H1 (cell line): ENCODE measurements around the gene ZBP1. TPM values are rescaled to one million over a fixed set of nuclear protein-coding genes. Genes with fewer than 3 reads are reported as not detected.

Experiments
- CTCF ChIA-PET: fragments of 300-600 bp; sonication (Branson Sonifier 250); formaldehyde crosslinking; loops from one replicate; lab custom pipeline; 2021; ENCODE audit not compliant: partially characterized antibody; lab: Charles Lee
- POLR2A ChIA-PET: fragments of 300-600 bp; sonication (Branson Sonifier 250); formaldehyde crosslinking; loops from one replicate; lab custom pipeline; 2021; ENCODE audit warnings: inconsistent platforms; ENCODE audit not compliant: partially characterized antibody; lab: Charles Lee
- DNase-seq, 2 experiments: peaks; one replicate each; pipeline versions ENCODE4 v3.0.0 to v3.0.0-alpha.2; 2010 to 2022; ENCODE audit warnings: low spot score in 2 of 2, low read depth in 1 of 2, mixed read lengths in 1 of 2
- FAIRE-seq: peaks from 2 replicates; lab custom pipeline; 2011; peaks lifted over from hg19 to GRCh38; lab: Jason Lieb, UNC
- H2AFZ ChIP-seq: 2 replicates; pipeline ENCODE4 v1.8.1; 2012; ENCODE audit warnings: low read length, inconsistent platforms
- H2AK5ac ChIP-seq: 2 replicates; pipeline ENCODE4 v1.6.1; 2013; ENCODE audit warnings: low read depth, low read length
- H2BK120ac ChIP-seq: replicated peaks from 2 replicates; pipeline ENCODE3; 2013; ENCODE audit warnings: low read depth, low read length, inconsistent platforms
- H2BK12ac ChIP-seq: 2 replicates; pipeline ENCODE4 v1.6.1; 2013; ENCODE audit warnings: low read depth, low read length
- H2BK15ac ChIP-seq: 2 replicates; pipeline ENCODE4 v1.6.1; 2013; ENCODE audit warnings: low read length
- H2BK20ac ChIP-seq: 2 replicates; pipeline ENCODE4 v1.6.1; 2013; ENCODE audit warnings: low read length
- H2BK5ac ChIP-seq: 2 replicates; pipeline ENCODE4 v1.6.1; 2013; ENCODE audit warnings: low read depth, low read length
- H3K14ac ChIP-seq: 2 replicates; pipeline ENCODE4 v1.6.1; 2013; ENCODE audit warnings: inconsistent platforms; ENCODE audit not compliant: insufficient read length
- H3K18ac ChIP-seq: 2 replicates; pipeline ENCODE4 v1.6.1; 2013; ENCODE audit warnings: low read length; ENCODE audit errors: extremely low read depth
- H3K23ac ChIP-seq: 2 replicates; pipeline ENCODE4 v1.6.1; 2013; ENCODE audit warnings: inconsistent platforms; ENCODE audit not compliant: insufficient read length
- H3K23me2 ChIP-seq: 2 replicates; pipeline ENCODE4 v1.6.1; 2013; ENCODE audit warnings: low read depth, low read length
- H3K27ac ChIP-seq: 2 replicates; pipeline ENCODE4 v1.6.1; 2011; ENCODE audit warnings: low read depth, low read length, inconsistent platforms
- H3K27me3 ChIP-seq, 4 experiments: replicated peaks in 1 of 4; 1 replicate in 1 of 4; 2 replicates in 3 of 4; pipeline versions ENCODE4 v1.6.1 to v1.8.1; 2011 to 2013; ENCODE audit warnings: low read length in 3 of 4, mild to moderate bottlenecking in 3 of 4, inconsistent platforms in 2 of 4, mixed read lengths in 2 of 4, moderate library complexity in 1 of 4; ENCODE audit not compliant: control insufficient read depth in 3 of 4, insufficient read depth in 3 of 4; ENCODE audit errors: extremely low read depth in 1 of 4
- H3K36me3 ChIP-seq, 4 experiments: 2 replicates each; pipeline versions ENCODE4 v1.6.1 to v1.8.1; 2011 to 2013; ENCODE audit warnings: mild to moderate bottlenecking in 4 of 4, low read length in 3 of 4, moderate library complexity in 2 of 4, control low read depth in 1 of 4, inconsistent platforms in 1 of 4; ENCODE audit not compliant: insufficient read depth in 4 of 4, control insufficient read depth in 2 of 4
- H3K4ac ChIP-seq: replicated peaks from 2 replicates; pipeline ENCODE3; 2013; ENCODE audit warnings: low read length, low read depth, mixed read lengths, inconsistent platforms; ENCODE audit not compliant: insufficient read length
- H3K4me1 ChIP-seq, 4 experiments: replicated peaks in 1 of 4; 1 replicate in 1 of 4; 2 replicates in 3 of 4; pipeline versions ENCODE4 v1.6.1 to v1.8.1; 2011 to 2013; ENCODE audit warnings: low read length in 3 of 4, inconsistent platforms in 2 of 4, mixed read lengths in 1 of 4; ENCODE audit not compliant: insufficient read depth in 4 of 4, control insufficient read depth in 3 of 4
- H3K4me2 ChIP-seq, 2 experiments: 2 replicates each; pipeline versions ENCODE4 v1.6.1 to v1.8.1; 2011 to 2013; ENCODE audit warnings: low read depth in 2 of 2, low read length in 2 of 2, control low read depth in 1 of 2, inconsistent platforms in 1 of 2, mild to moderate bottlenecking in 1 of 2; ENCODE audit not compliant: insufficient read depth in 1 of 2
- H3K4me3 ChIP-seq, 4 experiments: fragments of 200-600, 300-600 bp in 1 of 4; sonication (generic), shearing (Covaris generic), sonication (Bioruptor Twin) in 1 of 4; 2 replicates each; pipeline versions ENCODE4 v1.5.1 to v1.8.1; 2011 to 2016; ENCODE audit warnings: low read length in 4 of 4, low read depth in 3 of 4, control low read depth in 2 of 4, inconsistent platforms in 2 of 4, mild to moderate bottlenecking in 2 of 4, mixed read lengths in 1 of 4, moderate library complexity in 1 of 4; ENCODE audit not compliant: insufficient read depth in 2 of 4; ENCODE audit errors: extremely low read depth in 1 of 4
- H3K56ac ChIP-seq: replicated peaks from 2 replicates; pipeline ENCODE3; 2013; ENCODE audit warnings: low read depth, mild to moderate bottlenecking, mixed read lengths, low read length, inconsistent platforms; ENCODE audit not compliant: insufficient read length
- H3K79me1 ChIP-seq: 2 replicates; pipeline ENCODE4 v1.6.1; 2013; ENCODE audit warnings: low read depth, low read length, control low read depth
- H3K79me2 ChIP-seq, 2 experiments: 2 replicates each; pipeline versions ENCODE4 v1.6.1 to v1.8.1; 2012 to 2013; ENCODE audit warnings: low read length in 2 of 2, mild to moderate bottlenecking in 2 of 2, inconsistent platforms in 1 of 2; ENCODE audit not compliant: insufficient read depth in 2 of 2, control insufficient read depth in 1 of 2
- H3K9ac ChIP-seq, 4 experiments: replicated peaks in 1 of 4; 1 replicate in 1 of 4; 2 replicates in 3 of 4; pipeline versions ENCODE4 v1.6.1 to v1.8.1; 2011 to 2013; ENCODE audit warnings: low read depth in 3 of 4, low read length in 3 of 4, control low read depth in 2 of 4, mild to moderate bottlenecking in 2 of 4, moderate library complexity in 2 of 4, inconsistent platforms in 1 of 4; ENCODE audit errors: extremely low read depth in 1 of 4
- H3K9me3 ChIP-seq, 2 experiments: 2 replicates each; pipeline versions ENCODE4 v1.6.1 to v1.8.1; 2012 to 2013; ENCODE audit warnings: mild to moderate bottlenecking in 2 of 2, moderate library complexity in 2 of 2, control low read depth in 1 of 2, inconsistent platforms in 1 of 2, low read depth in 1 of 2, low read length in 1 of 2, mixed read lengths in 1 of 2; ENCODE audit not compliant: insufficient read depth in 2 of 2
- H4K20me1 ChIP-seq, 2 experiments: replicated peaks in 1 of 2; 2 replicates each; pipeline versions ENCODE3 to v1.8.1; 2011 to 2013; ENCODE audit warnings: inconsistent platforms in 2 of 2, low read length in 2 of 2, mild to moderate bottlenecking in 1 of 2; ENCODE audit not compliant: insufficient read depth in 2 of 2, control insufficient read depth in 1 of 2
- H4K5ac ChIP-seq: 2 replicates; pipeline ENCODE4 v1.6.1; 2013; ENCODE audit warnings: low read length, low read depth, mixed read lengths, inconsistent platforms; ENCODE audit not compliant: insufficient read length
- H4K8ac ChIP-seq: 2 replicates; pipeline ENCODE4 v1.8.0; 2013; ENCODE audit warnings: mild to moderate bottlenecking, moderate library complexity, low read length, inconsistent platforms; ENCODE audit not compliant: insufficient read depth; ENCODE audit errors: extremely low read depth
- H4K91ac ChIP-seq: replicated peaks from 2 replicates; pipeline ENCODE3; 2013; ENCODE audit warnings: low read length, mixed read lengths, inconsistent platforms; ENCODE audit not compliant: insufficient read length
- BACH1 ChIP-seq: IDR thresholded peaks from 2 replicates; pipeline ENCODE4 v1.6.1; 2012; ENCODE audit warnings: low read length, improper control_type of control experiment
- CBX8 ChIP-seq: fragments of 300-800, 300-1000 bp; sonication (generic); IDR thresholded peaks from 2 replicates; pipeline ENCODE4 v1.7.1; 2016; ENCODE audit warnings: low read depth, low read length, borderline replicate concordance
- KDM5A ChIP-seq: fragments of 200-600 bp; IDR thresholded peaks from 2 replicates; pipeline ENCODE4 v1.7.1; 2012; ENCODE audit warnings: mild to moderate bottlenecking, low read length, inconsistent platforms, mixed read lengths
- RBBP5 ChIP-seq: IDR thresholded peaks from 2 replicates; pipeline ENCODE4 v1.7.1; 2012; ENCODE audit warnings: low read depth, mild to moderate bottlenecking, inconsistent platforms, low read length, moderate library complexity, borderline replicate concordance
- WGBS, 2 experiments: shearing (Covaris generic) in 1 of 2; methylation state at CpG; one replicate each; pipeline versions ENCODE4 v1.1.6 to v1.1.7; 2013 to 2015; ENCODE audit warnings: low lambda C conversion rate in 2 of 2, mixed read lengths in 2 of 2, inconsistent platforms in 1 of 2, low coverage in 1 of 2, missing lambda C conversion rate in 1 of 2; ENCODE audit not compliant: insufficient replicate concordance in 2 of 2, insufficient coverage in 1 of 2, insufficient read length in 1 of 2; ENCODE audit errors: extremely low coverage in 1 of 2, missing lambda C conversion rate in 1 of 2; 5-methylcytosine and 5-hydroxymethylcytosine counted together
- polyA plus RNA-seq, 7 experiments: library from polyadenylated mRNA; depleted of rRNA in 3 of 7; stranded (reverse) in 5 of 7; unstranded in 2 of 7; fragments of >200 nt in 5 of 7; fragments of 200-250 nt in 2 of 7; gene quantifications; 1 replicate in 5 of 7; 2 replicates in 1 of 7; 4 replicates in 1 of 7; pipeline versions ENCODE4 v1.2.1 to v1.2.3, GENCODE V29; 2011 to 2013; ENCODE audit warnings: missing spikeins in 2 of 7, mixed read lengths in 2 of 7
- total RNA-seq: library from RNA; stranded (reverse); fragmentation: NEBNext Ultra II Directional; extraction: Animal tissue kit (Norgen Biotek cat#: 25700); gene quantifications from 2 replicates; pipeline ENCODE4 v1.2.1, GENCODE V29; 2021
- TF ChIP-seq, protein P1 (sequence below): IDR thresholded peaks from 2 replicates; pipeline ENCODE4 v1.6.1; 2011; ENCODE audit warnings: low read depth, mild to moderate bottlenecking, low read length; ENCODE audit not compliant: insufficient read depth
- TF ChIP-seq, protein P2 (sequence below): IDR thresholded peaks from 2 replicates; pipeline ENCODE4 v1.6.1; 2012; ENCODE audit warnings: inconsistent platforms
- TF ChIP-seq, protein P3 (sequence below), 3 experiments: IDR thresholded peaks; 1 replicate in 2 of 3; 2 replicates in 1 of 3; pipeline versions ENCODE4 v1.5.1 to v1.6.1; 2011; ENCODE audit warnings: low read length in 3 of 3, mild to moderate bottlenecking in 3 of 3, inconsistent platforms in 2 of 3, low read depth in 1 of 3, moderate library complexity in 1 of 3; ENCODE audit not compliant: insufficient read depth in 1 of 3; ENCODE audit errors: control extremely low read depth in 1 of 3

Gene ZBP1
- total and polyA plus RNA-seq, 2 of the 8 experiments (the other 6 are each of a cell fraction or from before 2014, with no cell fraction given) = not detected

DNA sequence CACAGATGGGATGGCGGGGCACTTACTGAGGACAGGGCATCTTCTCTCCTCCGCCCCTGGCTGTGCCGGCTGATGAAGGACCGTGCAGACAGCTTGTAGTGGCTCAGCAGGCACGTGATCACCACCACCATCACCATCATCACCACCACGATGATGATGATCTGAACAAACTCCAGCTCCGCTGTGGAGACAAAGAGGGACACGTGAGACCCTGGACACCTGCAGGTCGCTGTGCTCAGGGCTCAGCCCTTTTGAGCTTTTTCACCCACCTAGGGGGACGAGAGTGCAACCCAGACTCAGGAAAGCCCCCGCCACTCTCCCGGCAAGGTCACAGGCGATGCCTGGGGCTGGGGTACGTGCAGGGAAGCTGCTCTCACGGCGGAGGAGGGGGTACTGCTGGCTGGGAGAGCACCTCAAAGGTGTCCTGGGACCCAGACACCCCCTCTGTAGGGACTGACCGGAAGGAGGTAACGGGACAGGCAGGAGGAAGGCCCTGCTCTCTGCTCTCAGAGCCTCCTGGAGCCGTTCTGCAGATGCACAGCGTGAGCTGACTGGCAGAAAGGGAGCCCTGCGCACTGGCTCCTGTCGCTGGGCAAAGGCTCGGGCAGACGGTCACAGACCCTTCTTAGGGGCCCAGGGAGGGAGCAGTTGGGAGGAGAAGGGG is 39.4 kb upstream of the ZBP1 start:
- no peak overlapping the region for H2BK20ac ChIP-seq
- H2BK12ac ChIP-seq = no peak overlapping the region
- H4K8ac ChIP-seq = no peak overlapping the region; the same call in 1 of the 2 replicates
- H2AK5ac ChIP-seq = no peak overlapping the region; the same call in 1 of the 2 replicates
- H3K9me3 ChIP-seq = no peaks in the 10 kb centered on the region
- H3K23me2 ChIP-seq = peaks cover 8% of the 10 kb centered on the region; the same call in 1 of the 2 replicates
- H2AFZ ChIP-seq = no peak overlapping the region
- no peak overlapping the region for H3K4me3 ChIP-seq
- H3K36me3 ChIP-seq = peaks cover 0 to 5% (median 2%) of the 10 kb centered on the region in 4 experiments; a peak in 3 of 8 replicates
- no peak overlapping the region for H3K18ac ChIP-seq
- no peak overlapping the region for H3K23ac ChIP-seq
- H4K5ac ChIP-seq = no peak overlapping the region
- no peak overlapping the region for H2BK120ac ChIP-seq
- ChIA-PET POLR2A (interaction anchor here (0.6 to 0.9 kb wide), 2 partner anchors 48 to 333 kb away, joined by 3 read pairs; no protein-coding TSS in a partner anchor), CTCF (interaction anchor here (0.6 to 1.6 kb wide), 7 partner anchors 8 to 521 kb away, joined by 3 to 6 read pairs (median 3); no protein-coding TSS in a partner anchor)
- H4K91ac ChIP-seq = no peak overlapping the region
- DNase-seq = peak in 1 of 2 experiments; percentile 43
- H3K9ac ChIP-seq = no peak overlapping the region
- no peak for FAIRE-seq
- peaks cover 0 to 23% of the 10 kb centered on the region in 2 experiments; a peak in 3 of 4 replicates for H3K79me2 ChIP-seq
- H3K4me1 ChIP-seq = peaks cover 0 to 14% (median under 1%) of the 10 kb centered on the region in 4 experiments; a peak in 4 of 7 replicates
- 89% methylated on average over 24 of the region's 24 CpGs; no CpG with 5 or more reads in 1 of the 2 experiments for WGBS, 2 experiments
- H3K4me2 ChIP-seq = no peak overlapping the region
- H4K20me1 ChIP-seq = peaks cover 2 to 19% of the 10 kb centered on the region in 2 experiments
- no peaks in the 10 kb centered on the region for H3K27me3 ChIP-seq
- no peak overlapping the region for H3K27ac ChIP-seq
- no peak overlapping the region for H3K4ac ChIP-seq
- H2BK15ac ChIP-seq = no peak overlapping the region
- H3K79me1 ChIP-seq = peaks cover 16% of the 10 kb centered on the region
- peak overlapping the region; percentile 60; the same call in 1 of the 2 replicates for H2BK5ac ChIP-seq
- no peak overlapping the region for H3K14ac ChIP-seq
- H3K56ac ChIP-seq = no peak overlapping the region
- TF ChIP-seq, protein P1, sequence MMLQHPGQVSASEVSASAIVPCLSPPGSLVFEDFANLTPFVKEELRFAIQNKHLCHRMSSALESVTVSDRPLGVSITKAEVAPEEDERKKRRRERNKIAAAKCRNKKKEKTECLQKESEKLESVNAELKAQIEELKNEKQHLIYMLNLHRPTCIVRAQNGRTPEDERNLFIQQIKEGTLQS = no peak
- TF ChIP-seq, protein P2, sequence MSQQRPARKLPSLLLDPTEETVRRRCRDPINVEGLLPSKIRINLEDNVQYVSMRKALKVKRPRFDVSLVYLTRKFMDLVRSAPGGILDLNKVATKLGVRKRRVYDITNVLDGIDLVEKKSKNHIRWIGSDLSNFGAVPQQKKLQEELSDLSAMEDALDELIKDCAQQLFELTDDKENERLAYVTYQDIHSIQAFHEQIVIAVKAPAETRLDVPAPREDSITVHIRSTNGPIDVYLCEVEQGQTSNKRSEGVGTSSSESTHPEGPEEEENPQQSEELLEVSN = no peak
- TF ChIP-seq, protein P3, sequence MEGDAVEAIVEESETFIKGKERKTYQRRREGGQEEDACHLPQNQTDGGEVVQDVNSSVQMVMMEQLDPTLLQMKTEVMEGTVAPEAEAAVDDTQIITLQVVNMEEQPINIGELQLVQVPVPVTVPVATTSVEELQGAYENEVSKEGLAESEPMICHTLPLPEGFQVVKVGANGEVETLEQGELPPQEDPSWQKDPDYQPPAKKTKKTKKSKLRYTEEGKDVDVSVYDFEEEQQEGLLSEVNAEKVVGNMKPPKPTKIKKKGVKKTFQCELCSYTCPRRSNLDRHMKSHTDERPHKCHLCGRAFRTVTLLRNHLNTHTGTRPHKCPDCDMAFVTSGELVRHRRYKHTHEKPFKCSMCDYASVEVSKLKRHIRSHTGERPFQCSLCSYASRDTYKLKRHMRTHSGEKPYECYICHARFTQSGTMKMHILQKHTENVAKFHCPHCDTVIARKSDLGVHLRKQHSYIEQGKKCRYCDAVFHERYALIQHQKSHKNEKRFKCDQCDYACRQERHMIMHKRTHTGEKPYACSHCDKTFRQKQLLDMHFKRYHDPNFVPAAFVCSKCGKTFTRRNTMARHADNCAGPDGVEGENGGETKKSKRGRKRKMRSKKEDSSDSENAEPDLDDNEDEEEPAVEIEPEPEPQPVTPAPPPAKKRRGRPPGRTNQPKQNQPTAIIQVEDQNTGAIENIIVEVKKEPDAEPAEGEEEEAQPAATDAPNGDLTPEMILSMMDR (IDR thresholded peaks at IDR 0.05; ENCODE audit: control extremely low read depth in 1 of 3, insufficient read depth in 1 of 3, low read depth in 1 of 3, low read length in 3 of 3) = no peak
- TF ChIP-seq RBBP5 (no peak), KDM5A (no peak), CBX8 (no peak), BACH1 (no peak)
